Brain microvascular endothelial cell (primary cell): Measurements from ENCODE around the gene XPO5.

Experiments
- DNase-seq: peaks from one replicate; pipeline ENCODE4 v3.0.0-alpha.2; 2020
- H3K27ac ChIP-seq: fragments of 250-450 bp; sonication (Bioruptor Pico); 2 replicates; pipeline ENCODE4 v1.5.1; 2020; ENCODE audit warnings: mild to moderate bottlenecking, moderate library complexity
- H3K27me3 ChIP-seq: fragments of 250-450 bp; sonication (Bioruptor Pico); replicated peaks from 2 replicates; pipeline ENCODE4 v1.5.1; 2020; ENCODE audit warnings: mild to moderate bottlenecking
- H3K36me3 ChIP-seq: fragments of 250-450 bp; sonication (Bioruptor Pico); replicated peaks from 2 replicates; pipeline ENCODE4 v1.5.1; 2020; ENCODE audit warnings: mild to moderate bottlenecking
- H3K4me3 ChIP-seq: 2 replicates; pipeline ENCODE4 v1.5.1; 2011; ENCODE audit warnings: low read depth, mild to moderate bottlenecking, control low read depth, low read length, moderate library complexity
- in situ Hi-C: cut with HindIII; loops from 2 replicates; pipeline ENCODE4 v1.10.0; 2017; ENCODE audit warnings: low sequenced_read_pairs, low pct_ligation_motif_present
- TF ChIP-seq, protein P1 (sequence below): IDR thresholded peaks from 2 replicates; pipeline ENCODE4 v1.5.1; 2011; ENCODE audit warnings: low read depth, mild to moderate bottlenecking, moderate library complexity, low read length, control low read depth, inconsistent platforms; ENCODE audit errors: missing control alignments

XPO5 gene

DNA sequence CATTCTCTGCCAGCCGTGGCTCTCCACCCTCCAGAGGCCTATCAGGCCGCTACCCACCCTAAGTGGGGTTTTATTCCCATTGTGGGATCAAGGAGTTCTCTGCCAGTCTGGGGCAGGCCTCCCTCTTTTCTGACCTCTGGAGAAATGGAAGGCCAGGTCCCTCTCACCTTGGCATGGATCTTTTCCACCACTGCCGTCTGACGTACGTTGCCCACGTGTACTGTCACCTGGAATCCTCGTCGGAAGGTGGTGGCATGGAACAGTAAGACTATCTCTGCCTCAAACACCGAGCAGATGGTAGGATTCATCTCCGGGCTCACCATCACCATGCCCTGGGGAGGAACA is 46.0 kb upstream of the XPO5 start:
- TF ChIP-seq, protein P1, sequence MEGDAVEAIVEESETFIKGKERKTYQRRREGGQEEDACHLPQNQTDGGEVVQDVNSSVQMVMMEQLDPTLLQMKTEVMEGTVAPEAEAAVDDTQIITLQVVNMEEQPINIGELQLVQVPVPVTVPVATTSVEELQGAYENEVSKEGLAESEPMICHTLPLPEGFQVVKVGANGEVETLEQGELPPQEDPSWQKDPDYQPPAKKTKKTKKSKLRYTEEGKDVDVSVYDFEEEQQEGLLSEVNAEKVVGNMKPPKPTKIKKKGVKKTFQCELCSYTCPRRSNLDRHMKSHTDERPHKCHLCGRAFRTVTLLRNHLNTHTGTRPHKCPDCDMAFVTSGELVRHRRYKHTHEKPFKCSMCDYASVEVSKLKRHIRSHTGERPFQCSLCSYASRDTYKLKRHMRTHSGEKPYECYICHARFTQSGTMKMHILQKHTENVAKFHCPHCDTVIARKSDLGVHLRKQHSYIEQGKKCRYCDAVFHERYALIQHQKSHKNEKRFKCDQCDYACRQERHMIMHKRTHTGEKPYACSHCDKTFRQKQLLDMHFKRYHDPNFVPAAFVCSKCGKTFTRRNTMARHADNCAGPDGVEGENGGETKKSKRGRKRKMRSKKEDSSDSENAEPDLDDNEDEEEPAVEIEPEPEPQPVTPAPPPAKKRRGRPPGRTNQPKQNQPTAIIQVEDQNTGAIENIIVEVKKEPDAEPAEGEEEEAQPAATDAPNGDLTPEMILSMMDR, result no peak
- peaks cover 71% of the 10 kb centered on the region for H3K36me3 ChIP-seq
- no peak for DNase-seq
- in situ Hi-C loops, result no loop called here
- H3K27me3 ChIP-seq, result no peaks in the 10 kb centered on the region
- H3K4me3 ChIP-seq, result no peak overlapping the region
- H3K27ac ChIP-seq, result no peak overlapping the region

DNA sequence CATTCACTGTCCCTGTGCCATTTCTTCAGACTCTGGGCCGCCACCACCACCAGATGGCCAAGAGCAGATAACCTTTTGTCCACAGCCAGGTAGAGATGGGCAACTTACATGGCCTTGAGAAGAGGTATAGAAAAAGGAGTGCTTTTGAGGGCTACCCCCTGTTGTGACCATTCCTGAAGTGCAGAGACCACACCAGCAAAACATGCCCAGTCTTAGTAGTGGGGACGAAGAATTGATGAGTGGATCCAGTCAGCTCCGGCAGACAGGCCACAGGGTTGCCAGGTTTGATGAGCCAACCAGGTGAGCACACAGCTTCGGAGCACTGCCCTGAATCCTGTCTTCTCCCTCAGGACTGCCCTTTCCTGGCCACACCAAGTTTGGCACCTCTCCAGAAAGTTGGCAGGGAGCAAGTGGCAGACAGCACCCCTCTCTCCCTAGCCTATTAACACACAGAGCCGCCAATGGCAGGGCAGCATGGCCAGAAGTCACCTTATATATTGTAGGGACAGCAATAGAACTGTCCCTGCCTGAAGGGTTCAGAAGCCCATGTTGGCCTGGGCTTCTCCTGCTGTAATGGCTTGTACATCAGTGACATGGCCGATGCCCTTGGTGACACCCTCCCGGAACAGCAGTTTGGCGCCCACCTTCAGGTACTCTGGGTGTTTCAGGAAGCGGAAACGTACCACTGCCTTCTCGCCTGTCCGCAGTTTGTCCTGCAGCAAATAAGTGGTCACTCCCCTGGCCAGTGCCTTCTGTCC is 45.4 kb upstream of the XPO5 start:
- no peak overlapping the region for H3K4me3 ChIP-seq
- H3K36me3 ChIP-seq, result peaks cover 67% of the 10 kb centered on the region

DNA sequence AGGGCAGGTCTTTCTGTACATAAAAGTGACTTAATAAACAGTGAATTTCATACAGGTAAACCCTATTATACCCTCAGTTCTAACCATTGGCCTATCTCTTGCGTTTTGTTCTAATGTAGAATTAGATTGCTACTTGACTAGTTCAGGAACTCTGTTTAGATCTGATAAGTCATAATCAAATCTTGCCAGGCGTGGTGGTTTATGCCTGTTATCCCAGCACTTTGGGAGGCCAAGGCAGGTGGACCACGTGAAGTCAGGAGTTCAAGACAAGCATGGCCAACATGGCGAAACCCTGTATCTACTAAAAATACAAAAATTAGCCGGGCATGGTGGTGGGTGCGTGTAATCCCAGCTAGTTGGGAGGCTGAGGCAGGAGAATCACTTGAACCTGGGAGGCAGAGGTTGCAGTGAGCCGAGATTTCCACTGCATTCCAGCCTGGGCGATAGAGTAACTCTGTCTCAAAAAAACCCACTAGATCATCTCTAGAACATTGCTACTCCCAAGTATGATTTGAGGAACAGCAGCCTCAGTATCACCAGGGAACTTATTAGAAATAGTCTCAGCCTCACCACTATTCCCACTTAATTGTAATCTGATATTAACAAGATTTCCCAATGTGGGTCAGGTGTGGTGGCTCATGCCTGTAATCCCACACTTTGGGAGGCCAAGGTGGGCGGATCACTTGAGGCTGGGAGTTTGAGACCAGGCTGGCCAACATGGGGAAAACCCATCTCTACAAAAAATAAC is 41.1 kb upstream of the XPO5 start:
- Histone ChIP-seq H3K27ac (no peak overlapping the region), H3K27me3 (no peaks in the 10 kb centered on the region), H3K36me3 (peaks cover 53% of the 10 kb centered on the region), H3K4me3 (no peak overlapping the region)
- in situ Hi-C loops, result no loop called here
- no peak for DNase-seq
- TF ChIP-seq, protein P1, result no peak

More for the DNA sequence above, 45.4 kb upstream of the XPO5 start:
- Histone ChIP-seq H3K27me3 (no peaks in the 10 kb centered on the region), H3K27ac (no peak overlapping the region)
- DNase-seq, result no peak
- TF ChIP-seq, protein P1, result no peak
- in situ Hi-C loops, result no loop called here

- H3K27me3 ChIP-seq, result no peaks in the 10 kb centered on the region
- no peak overlapping the region for H3K4me3 ChIP-seq
- peaks cover 41% of the 10 kb centered on the region for H3K36me3 ChIP-seq
- no peak overlapping the region for H3K27ac ChIP-seq
- in situ Hi-C loops, result no loop called here
- TF ChIP-seq, protein P1, result no peak
- DNase-seq, result no peak
Observed at GRCh38 chr6:43614396-43614730, 38.5 kb upstream of the XPO5 start.

GRCh38 chr6:43613721-43614395 is 38.0 kb upstream of the XPO5 start:
- H3K4me3 ChIP-seq, result no peak overlapping the region
- H3K36me3 ChIP-seq, result peaks cover 41% of the 10 kb centered on the region
- in situ Hi-C loops, result no loop called here
- H3K27ac ChIP-seq, result no peak overlapping the region
- DNase-seq, result no peak
- TF ChIP-seq, protein P1, result no peak
- no peaks in the 10 kb centered on the region for H3K27me3 ChIP-seq
